Measurements from ENCODE around the gene CALHM6.

CALHM6 gene

GRCh38 chr6:116461331-116461931 lies at the start of gene CALHM6:
TSS of gene CALHM6 (plus strand) at chr6:116461375. CDS start at chr6:116461930, 555 bp downstream.
- no peak for DNase-seq

- no peak for DNase-seq
These were observed 48.9 kb upstream of the CALHM6 start for GRCh38 chr6:116412270-116412669.

- no peak for DNase-seq
These were observed 47.8 kb upstream of the CALHM6 start for GRCh38 chr6:116413357-116413756.

GRCh38 chr6:116417661-116418060 lies 43.5 kb upstream of the CALHM6 start:
- no peak for DNase-seq

GRCh38 chr6:116419069-116419786 lies 41.9 kb upstream of the CALHM6 start:
- no peak for DNase-seq

GRCh38 chr6:116420341-116420740 lies 40.8 kb upstream of the CALHM6 start:
- DNase-seq = no peak

GRCh38 chr6:116422238-116422637 lies 38.9 kb upstream of the CALHM6 start:
- no peak for DNase-seq

- DNase-seq = no peak
These were observed 37.2 kb upstream of the CALHM6 start for GRCh38 chr6:116424001-116424400.

GRCh38 chr6:116426551-116426950 lies 34.6 kb upstream of the CALHM6 start:
- no peak for DNase-seq

- no peak for DNase-seq
These were observed 32.1 kb upstream of the CALHM6 start for GRCh38 chr6:116429111-116429510.

- DNase-seq = no peak
These were observed 30.3 kb upstream of the CALHM6 start for GRCh38 chr6:116430860-116431259.

- DNase-seq = no peak
These were observed 29.1 kb upstream of the CALHM6 start for GRCh38 chr6:116431964-116432595.

- DNase-seq = no peak
These were observed 27.9 kb upstream of the CALHM6 start for GRCh38 chr6:116433206-116433712.

- DNase-seq = no peak
These were observed 27.0 kb upstream of the CALHM6 start for GRCh38 chr6:116434056-116434725.

- DNase-seq = no peak
These were observed 24.6 kb upstream of the CALHM6 start for GRCh38 chr6:116436586-116436985.

GRCh38 chr6:116437656-116438055 lies 23.5 kb upstream of the CALHM6 start:
- no peak for DNase-seq

- no peak for DNase-seq
These were observed 22.4 kb upstream of the CALHM6 start for GRCh38 chr6:116438590-116439448.

GRCh38 chr6:116439522-116440051 lies 21.6 kb upstream of the CALHM6 start:
- DNase-seq = no peak

- no peak for DNase-seq
These were observed 18.1 kb upstream of the CALHM6 start for GRCh38 chr6:116443105-116443504.

- peak in 2 of 6 experiments; percentile 7 to 27 for DNase-seq
These were observed 17.1 kb upstream of the CALHM6 start for GRCh38 chr6:116444092-116444491.

- no peak for DNase-seq
These were observed 16.6 kb upstream of the CALHM6 start for GRCh38 chr6:116444575-116444974.

GRCh38 chr6:116445102-116445501 lies 16.1 kb upstream of the CALHM6 start:
- DNase-seq = no peak
